ENCODE measurements around the gene CCL2.

The CCL2 gene

GRCh38 chr17:34242587-34243363, 12.3 kb upstream of the CCL2 start:
- DNase-seq, result no peak

GRCh38 chr17:34243364-34244320, 11.4 kb upstream of the CCL2 start:
- DNase-seq, result no peak

GRCh38 chr17:34245351-34245905, 9.7 kb upstream of the CCL2 start:
- no peak for DNase-seq

- no peak for DNase-seq
These were observed 8.6 kb upstream of the CCL2 start for GRCh38 chr17:34246446-34246845.

DNA sequence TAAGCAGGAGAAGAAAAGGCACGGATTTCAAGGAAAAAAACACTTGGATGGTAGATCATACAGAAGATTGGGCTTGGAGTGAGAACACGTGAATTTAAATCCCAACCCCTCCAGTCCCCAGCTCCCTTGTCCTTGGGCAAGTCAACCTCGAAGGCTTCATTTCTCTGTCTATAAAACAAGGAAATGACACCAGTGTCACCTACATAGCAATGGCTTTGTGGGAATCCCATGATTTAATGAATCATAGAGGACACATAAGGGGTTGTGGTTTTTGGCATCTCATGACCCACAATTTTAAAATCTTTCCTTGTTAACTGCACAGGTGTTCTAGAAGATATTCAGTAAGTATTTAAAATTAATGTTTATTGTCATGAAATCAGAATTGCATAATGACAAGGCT, 8.2 kb upstream of the CCL2 start:
- DNase-seq, result no peak

DNA sequence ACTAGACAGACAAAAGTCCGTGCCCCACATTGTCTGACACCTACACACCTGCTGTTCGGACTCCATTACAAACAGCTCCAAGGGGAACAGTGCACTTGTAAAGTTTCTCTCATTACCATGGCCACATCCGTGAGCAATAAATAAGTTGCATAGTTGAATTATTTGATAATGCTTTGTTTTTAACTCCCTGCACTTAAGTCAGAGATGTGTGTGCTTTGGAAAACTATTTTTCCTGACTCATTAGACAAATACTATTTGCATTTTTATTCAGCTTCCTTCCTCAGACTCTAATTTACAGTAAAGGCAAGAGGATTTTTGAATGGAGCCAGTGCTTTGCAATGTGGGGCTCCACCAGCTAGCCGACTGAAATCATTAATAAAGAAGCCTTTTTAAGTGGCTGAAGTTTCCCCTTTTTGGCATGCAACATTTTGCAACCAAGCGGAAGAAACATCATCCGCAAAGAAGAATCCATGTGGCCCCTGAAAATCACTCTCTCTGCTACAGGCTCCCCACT, 6.5 kb upstream of the CCL2 start:
- no peak for DNase-seq

- DNase-seq, result no peak
These were observed 6.0 kb upstream of the CCL2 start for GRCh38 chr17:34249061-34249460.

DNA sequence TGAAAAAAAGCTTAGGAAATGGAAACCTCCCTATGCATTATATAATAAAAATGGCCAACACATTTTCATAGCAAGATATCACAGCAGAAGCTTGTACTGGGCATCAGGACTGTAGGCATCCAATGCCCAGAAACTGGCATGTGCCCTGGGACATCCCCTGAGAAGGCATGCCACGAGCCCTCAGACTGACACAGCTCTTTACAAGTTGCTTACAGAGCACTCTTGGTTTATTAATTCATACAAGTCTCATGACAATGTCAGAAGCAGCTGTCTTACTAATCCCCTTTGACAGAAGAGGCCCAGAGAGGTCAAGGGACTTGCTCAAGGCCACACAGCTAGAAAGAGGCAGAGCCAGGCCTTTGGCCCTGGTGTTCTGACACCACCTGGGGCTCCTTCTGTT, 5.6 kb upstream of the CCL2 start:
- no peak for DNase-seq

DNA sequence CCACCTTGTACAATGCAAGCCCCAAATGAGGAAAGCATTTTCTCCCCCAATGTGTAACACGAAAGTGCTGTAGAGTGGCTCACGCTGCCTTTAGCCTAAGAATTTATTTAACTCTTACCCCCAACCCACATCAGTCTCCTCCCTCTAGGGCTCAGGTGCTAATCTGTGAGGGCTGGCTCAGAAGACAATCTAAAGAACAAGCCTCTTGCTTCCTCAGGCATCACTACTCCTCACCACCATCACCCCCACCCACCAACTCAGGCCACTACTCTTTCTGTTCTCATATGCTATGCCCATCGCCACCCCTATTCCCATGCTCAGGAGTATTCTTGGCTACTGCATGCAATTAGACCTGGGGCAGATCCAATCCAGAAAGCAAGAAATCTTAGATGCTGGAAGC, 3.9 kb upstream of the CCL2 start:
- DNase-seq, result no peak

- DNase-seq, result no peak
These were observed 3.0 kb upstream of the CCL2 start for GRCh38 chr17:34252095-34252443.

DNA sequence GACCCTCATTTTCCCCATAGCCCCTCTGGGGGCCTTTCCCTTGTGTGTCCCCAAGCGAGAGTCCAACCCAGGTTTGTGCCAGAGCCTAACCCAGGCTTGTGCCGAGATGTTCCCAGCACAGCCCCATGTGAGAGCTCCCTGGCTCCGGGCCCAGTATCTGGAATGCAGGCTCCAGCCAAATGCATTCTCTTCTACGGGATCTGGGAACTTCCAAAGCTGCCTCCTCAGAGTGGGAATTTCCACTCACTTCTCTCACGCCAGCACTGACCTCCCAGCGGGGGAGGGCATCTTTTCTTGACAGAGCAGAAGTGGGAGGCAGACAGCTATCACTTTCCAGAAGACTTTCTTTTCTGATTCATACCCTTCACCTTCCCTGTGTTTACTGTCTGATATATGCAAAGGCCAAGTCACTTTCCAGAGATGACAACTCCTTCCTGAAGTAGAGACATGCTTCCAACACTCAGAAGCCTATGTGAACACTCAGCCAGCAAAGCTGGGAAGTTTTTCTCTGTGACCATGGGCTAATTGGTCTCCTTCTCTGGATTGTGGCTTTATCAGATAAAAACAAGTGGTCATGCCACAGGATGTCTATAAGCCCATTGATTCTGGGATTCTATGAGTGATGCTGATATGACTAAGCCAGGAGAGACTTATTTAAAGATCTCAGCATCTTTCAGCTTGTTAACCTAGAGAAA, 2.5 kb upstream of the CCL2 start:
- DNase-seq, result no peak

DNA sequence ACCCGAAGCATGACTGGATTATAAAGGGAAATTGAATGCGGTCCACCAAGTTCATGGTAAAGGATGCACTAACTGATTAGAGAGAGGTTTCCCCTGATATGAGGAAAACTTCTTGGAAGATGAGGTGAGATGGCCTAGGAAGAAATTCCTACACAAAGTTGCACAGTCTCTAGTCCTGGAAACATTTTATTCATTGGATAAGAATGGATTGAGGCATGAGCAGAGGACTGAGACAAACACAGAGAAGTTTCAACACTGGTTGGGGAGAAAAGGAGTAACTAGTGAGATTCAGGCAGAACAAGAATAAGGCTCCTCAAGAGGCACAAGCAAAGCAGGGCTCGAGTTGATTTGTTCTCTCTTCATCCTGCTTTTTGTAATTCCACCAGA, 2.0 kb upstream of the CCL2 start:
- DNase-seq, result no peak

DNA sequence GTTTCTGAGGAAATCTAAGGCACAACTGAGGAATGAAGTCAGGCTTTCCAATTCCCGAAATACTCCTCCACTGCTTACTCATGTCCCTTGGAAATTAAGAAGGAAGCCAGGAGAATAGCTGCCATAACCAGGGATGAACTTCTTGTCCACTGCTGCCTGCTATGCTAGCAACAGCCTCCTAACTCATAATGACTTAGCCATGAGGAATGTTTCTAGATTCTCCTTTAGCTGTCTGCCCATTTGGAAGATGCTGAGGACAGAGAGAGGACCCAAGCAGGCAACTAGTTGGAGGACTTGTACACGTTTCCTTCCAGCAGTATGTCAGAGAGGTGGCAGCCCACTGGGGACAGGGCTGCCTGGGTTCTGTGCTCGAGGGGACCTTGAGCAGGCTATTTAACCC, 939 bp upstream of the CCL2 start:
- DNase-seq, result no peak

- DNase-seq, result no peak
These were observed 272 bp downstream of the CCL2 start for GRCh38 chr17:34255381-34255732.

DNA sequence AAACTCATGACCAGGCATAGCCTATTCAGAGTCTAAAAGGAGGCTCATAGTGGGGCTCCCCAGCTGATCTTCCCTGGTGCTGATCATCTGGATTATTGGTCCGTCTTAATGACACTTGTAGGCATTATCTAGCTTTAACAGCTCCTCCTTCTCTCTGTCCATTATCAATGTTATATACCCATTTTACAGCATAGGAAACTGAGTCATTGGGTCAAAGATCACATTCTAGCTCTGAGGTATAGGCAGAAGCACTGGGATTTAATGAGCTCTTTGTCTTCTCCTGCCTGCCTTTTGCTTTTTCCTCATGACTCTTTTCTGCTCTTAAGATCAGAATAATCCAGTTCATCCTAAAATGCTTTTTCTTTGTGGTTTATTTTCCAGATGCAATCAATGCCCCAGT, 756 bp downstream of the CCL2 start:
- DNase-seq, result no peak

- no peak for DNase-seq
These were observed 2.4 kb downstream of the CCL2 start for GRCh38 chr17:34257299-34257985.

- no peak for DNase-seq
These were observed 2.9 kb downstream of the CCL2 start for GRCh38 chr17:34257986-34258326.

DNA sequence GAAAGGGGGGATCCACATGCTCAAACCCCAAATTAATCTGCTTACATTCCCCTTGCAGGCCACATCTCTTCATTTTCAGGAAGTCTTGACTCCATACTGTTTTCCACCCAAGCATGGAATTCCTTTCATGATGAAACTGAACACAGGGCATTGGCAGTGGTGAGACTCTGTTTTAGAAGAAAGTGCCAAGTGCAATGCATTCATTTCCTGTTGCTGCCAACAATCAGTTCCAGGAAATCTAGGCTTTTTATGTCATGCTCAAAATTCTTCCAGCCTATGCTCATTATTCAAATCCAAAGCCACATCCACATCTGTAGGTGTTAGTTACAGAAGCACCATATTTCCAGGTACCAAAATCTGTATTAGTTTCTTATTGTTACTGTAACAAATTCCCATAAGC, 4.1 kb downstream of the CCL2 start:
- no peak for DNase-seq

DNA sequence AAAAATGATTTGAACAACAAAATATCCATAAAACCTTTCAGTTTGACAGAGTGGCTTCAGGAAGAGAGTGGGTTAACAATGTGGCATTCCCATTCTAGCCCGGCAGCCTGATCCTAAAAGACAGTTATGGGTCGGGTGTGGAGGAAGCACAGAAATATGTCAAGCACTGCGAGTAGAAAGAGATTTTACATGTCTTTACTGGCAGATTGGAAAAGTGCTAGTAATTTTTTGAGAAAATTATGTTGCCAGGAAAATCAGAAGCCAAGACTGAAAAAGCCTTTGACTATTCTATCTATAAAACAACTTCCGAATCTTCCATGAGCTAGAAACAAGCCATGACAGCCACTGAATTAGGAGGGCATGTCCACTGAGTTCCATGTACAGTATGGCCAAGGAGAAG, 5.8 kb downstream of the CCL2 start:
- no peak for DNase-seq

DNA sequence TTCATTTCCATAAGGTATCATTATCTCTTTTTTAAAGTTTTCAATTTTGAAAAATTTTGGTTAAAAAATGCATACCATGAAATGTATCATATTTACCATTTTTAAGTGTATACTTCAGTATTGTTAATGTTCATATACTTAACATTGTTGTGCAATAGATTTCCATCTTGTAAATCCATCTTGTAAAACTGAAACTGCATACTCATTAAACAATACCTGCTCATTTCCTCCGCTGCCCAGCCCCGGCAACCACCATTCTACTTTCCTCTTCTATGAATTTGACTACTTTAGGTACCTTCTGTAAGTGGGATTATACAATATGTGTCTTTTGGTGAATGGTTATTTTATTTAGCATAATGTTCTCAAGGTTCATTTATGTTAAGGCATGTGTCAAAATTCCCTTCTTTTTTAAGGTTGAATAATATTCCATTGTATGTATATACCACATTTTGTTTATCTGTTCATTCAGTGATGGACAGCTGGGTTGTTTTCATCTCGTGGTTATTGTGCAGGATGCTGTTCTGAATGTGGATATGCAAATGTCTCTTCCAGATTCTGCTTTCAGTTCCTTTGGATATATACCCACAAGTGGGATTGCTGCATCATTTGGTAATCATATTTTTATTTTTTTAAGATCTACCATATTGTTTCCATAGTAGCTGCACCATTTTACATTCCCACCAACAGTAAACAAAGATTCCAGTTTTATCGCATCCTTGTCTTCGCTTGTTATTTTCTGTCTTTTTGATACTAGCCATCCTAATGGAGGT, 6.7 kb downstream of the CCL2 start:
- no peak for DNase-seq

GRCh38 chr17:34265711-34266110, 10.6 kb downstream of the CCL2 start:
- DNase-seq, result no peak

DNA sequence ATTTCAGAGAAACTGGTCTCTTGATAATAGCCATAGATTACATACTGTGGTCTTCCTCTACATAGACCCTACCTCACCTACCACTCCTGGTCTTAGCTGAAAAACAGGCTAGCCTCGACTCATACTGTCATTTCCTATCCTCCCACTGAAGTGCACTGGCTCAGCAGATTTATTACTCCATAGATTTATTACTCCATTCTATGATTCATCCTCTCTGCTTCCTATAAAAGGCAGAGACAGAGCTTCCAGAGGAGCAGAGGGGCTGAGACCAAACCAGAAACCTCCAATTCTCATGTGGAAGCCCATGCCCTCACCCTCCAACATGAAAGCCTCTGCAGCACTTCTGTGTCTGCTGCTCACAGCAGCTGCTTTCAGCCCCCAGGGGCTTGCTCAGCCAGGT, 14.9 kb downstream of the CCL2 start, which contains the start of gene CCL7:
CCL7 (plus strand) TSS at position 253 of the 400 bp plus-strand sequence; CDS start at position 323, 70 bp downstream.
- no peak for DNase-seq

All from stimulated activated naive CD4-positive, alpha-beta T cell treated with Interleukin-2 at 50 U/mL for 16 hours (primary cell).